ENCODE data around the gene CASP9.
"Not testable (repeated sequence)": the region's sequence is repeated elsewhere in the genome, so short reads cannot be mapped to it uniquely, and the experiment has no call there.

CASP9 gene

GRCh38 chr1:15526021-15526489, 2.0 kb upstream of the CASP9 start:
- peak; percentile 12 for DNase-seq
- ATAC-seq, result no peak

GRCh38 chr1:15525050-15526020, 1.3 kb upstream of the CASP9 start:
- ATAC-seq, result peak; percentile 65
- peak; percentile 16 for DNase-seq

- DNase-seq (peak; percentile 100), ATAC-seq (peak; percentile 59)
Measured at GRCh38 chr1:15524283-15525049, 451 bp upstream of the CASP9 start.

- ATAC-seq, result no peak
- DNase-seq, result no peak
Measured at GRCh38 chr1:15523104-15524020, 653 bp downstream of the CASP9 start.

- no peak for ATAC-seq
- no peak for DNase-seq
Measured at GRCh38 chr1:15522551-15522950, 1.5 kb downstream of the CASP9 start.

GRCh38 chr1:15521206-15521906, 2.7 kb downstream of the CASP9 start:
- DNase-seq, ATAC-seq: not testable (repeated sequence)

GRCh38 chr1:15519625-15520024, 4.4 kb downstream of the CASP9 start:
- ATAC-seq (no peak), DNase-seq (no peak)

GRCh38 chr1:15515022-15515663, 8.9 kb downstream of the CASP9 start:
- no peak for DNase-seq
- no peak for ATAC-seq

- not testable (repeated sequence) for ATAC-seq, DNase-seq
Measured at GRCh38 chr1:15514557-15514956, 9.5 kb downstream of the CASP9 start.

- DNase-seq, result no peak
- ATAC-seq, result no peak
Measured at GRCh38 chr1:15513919-15514318, 10.1 kb downstream of the CASP9 start.

GRCh38 chr1:15513192-15513591, 10.8 kb downstream of the CASP9 start:
- DNase-seq, result no peak

GRCh38 chr1:15510611-15511405, 13.2 kb downstream of the CASP9 start:
- no peak for DNase-seq
- ATAC-seq, result no peak

More at GRCh38 chr1:15513192-15513591, 10.8 kb downstream of the CASP9 start:
- ATAC-seq, result no peak

GRCh38 chr1:15509586-15509985, 14.4 kb downstream of the CASP9 start:
- no peak for DNase-seq
- ATAC-seq, result no peak

GRCh38 chr1:15508700-15509487, 15.1 kb downstream of the CASP9 start:
- no peak for ATAC-seq
- DNase-seq, result no peak

GRCh38 chr1:15507278-15507677, 16.7 kb downstream of the CASP9 start:
- DNase-seq (no peak), ATAC-seq (no peak)

GRCh38 chr1:15506831-15507230, 17.2 kb downstream of the CASP9 start:
- no peak for ATAC-seq
- DNase-seq, result no peak

- DNase-seq (no peak), ATAC-seq (no peak)
Measured at GRCh38 chr1:15504436-15504835, 19.6 kb downstream of the CASP9 start.

GRCh38 chr1:15501208-15502032, 22.6 kb downstream of the CASP9 start:
- peak; percentile 71 for DNase-seq
- ATAC-seq, result peak; percentile 52
